Neural crest cell (in vitro differentiated cells): ENCODE data around the gene HDAC11. TPM values are rescaled to one million over a fixed set of nuclear protein-coding genes. Genes with fewer than 3 reads are reported as not detected.
A peak's percentile ranks its signal among the peaks of the same experiment; 100 is the strongest.

ENCODE experiments used
- DNase-seq: peaks from one replicate; pipeline ENCODE4 v3.0.0; 2021; ENCODE audit warnings: low read depth, mixed read lengths, low spot score
- H3K27ac Mint-ChIP-seq: one replicate; pipeline ENCODE4 v1.8.0; 2021; ENCODE audit warnings: mild to moderate bottlenecking, mixed read lengths; ENCODE audit not compliant: unreplicated experiment
- H3K27me3 Mint-ChIP-seq: 2 replicates; pipeline ENCODE4 v1.8.0; 2021; ENCODE audit warnings: low read depth, mild to moderate bottlenecking, mixed read lengths
- H3K36me3 Mint-ChIP-seq: 2 replicates; pipeline ENCODE4 v1.8.0; 2021; ENCODE audit warnings: low read depth, mild to moderate bottlenecking, mixed read lengths
- H3K4me1 Mint-ChIP-seq: 2 replicates; pipeline ENCODE4 v1.8.0; 2021; ENCODE audit warnings: mixed read lengths
- H3K4me3 Mint-ChIP-seq: one replicate; pipeline ENCODE4 v1.8.0; 2021; ENCODE audit warnings: mild to moderate bottlenecking, mixed read lengths
- H3K9me3 Mint-ChIP-seq: 2 replicates; pipeline ENCODE4 v1.8.0; 2021; ENCODE audit warnings: mixed read lengths
- total RNA-seq: library from RNA; stranded (reverse); gene quantifications from 2 replicates; pipeline ENCODE4 v1.2.1, GENCODE V29; 2021
- TF ChIP-seq, protein P1 (sequence below): fragments of 200-600 bp; sonication (generic); conservative IDR thresholded peaks from 2 replicates; pipeline ENCODE4 v1.5.0; 2021; ENCODE audit warnings: antibody characterized with exemption, mild to moderate bottlenecking

The HDAC11 gene
- total RNA-seq, 1 donor from 2014 or later, result 14.0 TPM

DNA sequence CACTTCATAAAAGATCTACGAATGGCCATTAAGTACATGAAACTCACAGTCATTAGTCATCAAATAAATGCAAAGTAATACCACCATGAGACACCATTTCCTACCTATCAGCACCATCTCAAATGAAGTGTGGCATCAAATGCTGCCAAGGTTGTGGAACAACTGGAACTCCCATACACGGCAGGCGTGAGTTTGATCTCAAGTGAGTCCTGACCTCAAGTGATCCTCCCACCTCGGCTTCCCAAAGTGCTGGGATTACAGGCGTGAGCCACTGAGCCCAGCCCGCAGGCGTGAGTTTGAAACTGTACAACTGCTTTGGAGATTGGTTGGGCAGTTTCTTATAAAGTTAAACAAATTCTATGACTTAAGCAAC, 28.8 kb upstream of the HDAC11 start:
- H3K9me3 Mint-ChIP-seq, result no peaks in the 10 kb centered on the region
- TF ChIP-seq, protein P1, sequence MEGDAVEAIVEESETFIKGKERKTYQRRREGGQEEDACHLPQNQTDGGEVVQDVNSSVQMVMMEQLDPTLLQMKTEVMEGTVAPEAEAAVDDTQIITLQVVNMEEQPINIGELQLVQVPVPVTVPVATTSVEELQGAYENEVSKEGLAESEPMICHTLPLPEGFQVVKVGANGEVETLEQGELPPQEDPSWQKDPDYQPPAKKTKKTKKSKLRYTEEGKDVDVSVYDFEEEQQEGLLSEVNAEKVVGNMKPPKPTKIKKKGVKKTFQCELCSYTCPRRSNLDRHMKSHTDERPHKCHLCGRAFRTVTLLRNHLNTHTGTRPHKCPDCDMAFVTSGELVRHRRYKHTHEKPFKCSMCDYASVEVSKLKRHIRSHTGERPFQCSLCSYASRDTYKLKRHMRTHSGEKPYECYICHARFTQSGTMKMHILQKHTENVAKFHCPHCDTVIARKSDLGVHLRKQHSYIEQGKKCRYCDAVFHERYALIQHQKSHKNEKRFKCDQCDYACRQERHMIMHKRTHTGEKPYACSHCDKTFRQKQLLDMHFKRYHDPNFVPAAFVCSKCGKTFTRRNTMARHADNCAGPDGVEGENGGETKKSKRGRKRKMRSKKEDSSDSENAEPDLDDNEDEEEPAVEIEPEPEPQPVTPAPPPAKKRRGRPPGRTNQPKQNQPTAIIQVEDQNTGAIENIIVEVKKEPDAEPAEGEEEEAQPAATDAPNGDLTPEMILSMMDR, result no peak
- no peak for DNase-seq
- H3K27ac Mint-ChIP-seq, result peak overlapping the region; percentile 4
- H3K4me1 Mint-ChIP-seq, result peaks cover 15% of the 10 kb centered on the region
- H3K4me3 Mint-ChIP-seq, result peak overlapping the region; percentile 85
- H3K36me3 Mint-ChIP-seq, result peaks cover 2% of the 10 kb centered on the region
- no peaks in the 10 kb centered on the region for H3K27me3 Mint-ChIP-seq

DNA sequence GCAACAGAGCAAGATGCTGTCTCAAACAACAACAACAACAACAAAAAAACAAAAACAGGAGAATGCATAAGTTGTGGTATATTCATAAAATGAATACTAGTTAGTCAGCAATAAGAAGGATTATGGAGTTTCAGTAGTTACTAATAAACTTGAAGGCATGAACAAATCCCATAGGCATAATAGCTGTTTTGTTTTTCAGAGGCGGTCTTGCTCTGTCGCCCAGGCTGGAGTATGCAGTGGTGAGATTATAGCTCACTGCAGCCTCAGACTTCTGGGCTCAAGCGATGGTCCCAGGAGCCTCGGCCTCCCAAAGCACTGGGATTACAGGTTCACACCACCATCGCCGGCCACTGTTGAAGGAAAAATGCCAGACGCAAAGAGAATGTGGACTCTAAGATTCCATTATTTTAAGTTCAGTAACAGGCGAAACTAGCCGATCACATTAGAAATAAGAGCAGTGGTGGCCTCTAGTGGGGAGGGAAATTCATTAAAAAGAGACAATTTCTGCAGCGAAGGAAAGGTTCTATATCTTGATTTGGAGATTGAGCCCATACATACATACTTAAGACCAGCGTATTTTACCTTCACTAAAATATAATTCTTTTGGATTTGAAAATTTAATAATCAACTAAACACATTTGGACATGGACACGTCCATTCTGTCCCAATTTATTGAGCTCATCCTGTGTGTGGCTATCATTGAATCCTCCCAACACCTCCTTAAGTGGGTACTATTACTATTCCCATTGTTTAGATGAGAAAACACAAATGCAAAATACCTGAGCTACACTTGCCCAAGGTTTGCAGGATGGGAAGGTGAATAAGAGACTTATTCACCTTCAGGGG, 27.4 kb upstream of the HDAC11 start:
- DNase-seq, result peak; percentile 26
- H3K9me3 Mint-ChIP-seq, result no peaks in the 10 kb centered on the region

DNA sequence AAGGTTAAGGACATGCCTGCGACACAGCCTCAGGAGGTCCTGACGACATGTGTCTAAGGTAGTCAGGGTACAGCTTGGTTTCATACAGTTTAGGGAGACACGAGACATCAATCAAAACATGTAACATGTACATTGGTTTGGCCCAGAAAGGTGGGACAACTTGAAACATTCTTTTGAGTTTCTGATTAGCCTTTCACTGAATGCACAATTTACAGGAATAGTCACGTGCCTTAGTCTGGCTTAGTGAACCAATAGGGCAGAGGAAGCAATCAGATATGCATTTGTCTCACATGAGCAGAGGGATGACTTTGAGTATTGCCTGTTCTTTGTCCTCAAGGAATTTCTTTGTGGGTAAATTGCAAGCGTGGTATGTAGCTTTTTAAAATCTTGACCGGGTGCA, 24.5 kb upstream of the HDAC11 start:
- peaks cover 3% of the 10 kb centered on the region for H3K27me3 Mint-ChIP-seq
- no peaks in the 10 kb centered on the region for H3K36me3 Mint-ChIP-seq
- H3K4me1 Mint-ChIP-seq, result peaks cover 15% of the 10 kb centered on the region
- H3K4me3 Mint-ChIP-seq, result no peak overlapping the region
- TF ChIP-seq, protein P1, result no peak
- H3K27ac Mint-ChIP-seq, result no peak overlapping the region
- DNase-seq, result no peak
- no peaks in the 10 kb centered on the region for H3K9me3 Mint-ChIP-seq

More for the DNA sequence above, 27.4 kb upstream of the HDAC11 start:
- H3K27ac Mint-ChIP-seq, result no peak overlapping the region
- peaks cover 15% of the 10 kb centered on the region for H3K4me1 Mint-ChIP-seq
- H3K4me3 Mint-ChIP-seq, result peak overlapping the region; percentile 85
- TF ChIP-seq, protein P1, result peak; percentile 73
- no peaks in the 10 kb centered on the region for H3K36me3 Mint-ChIP-seq
- H3K27me3 Mint-ChIP-seq, result no peaks in the 10 kb centered on the region

DNA sequence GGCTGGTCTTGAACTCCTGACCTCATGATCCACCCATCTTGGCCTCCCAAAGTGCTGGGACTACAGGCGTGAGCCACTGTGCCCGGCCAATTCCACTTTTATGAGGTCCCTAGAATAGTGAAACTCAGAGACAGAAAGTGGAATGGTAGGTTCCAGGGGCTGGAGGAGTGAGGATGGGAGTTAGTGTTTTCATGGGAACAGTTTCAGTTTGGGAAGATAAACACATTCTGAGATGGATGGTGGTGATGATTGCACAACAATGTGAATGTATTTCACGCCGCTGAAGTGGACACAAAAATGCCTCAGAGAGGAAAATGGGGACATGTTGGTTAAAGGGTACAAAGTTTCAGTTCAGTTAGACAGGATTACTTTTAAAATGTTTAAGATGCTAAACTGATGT, 22.5 kb upstream of the HDAC11 start:
- H3K4me1 Mint-ChIP-seq, result peaks cover 5% of the 10 kb centered on the region
- DNase-seq, result no peak
- TF ChIP-seq, protein P1, result no peak

DNA sequence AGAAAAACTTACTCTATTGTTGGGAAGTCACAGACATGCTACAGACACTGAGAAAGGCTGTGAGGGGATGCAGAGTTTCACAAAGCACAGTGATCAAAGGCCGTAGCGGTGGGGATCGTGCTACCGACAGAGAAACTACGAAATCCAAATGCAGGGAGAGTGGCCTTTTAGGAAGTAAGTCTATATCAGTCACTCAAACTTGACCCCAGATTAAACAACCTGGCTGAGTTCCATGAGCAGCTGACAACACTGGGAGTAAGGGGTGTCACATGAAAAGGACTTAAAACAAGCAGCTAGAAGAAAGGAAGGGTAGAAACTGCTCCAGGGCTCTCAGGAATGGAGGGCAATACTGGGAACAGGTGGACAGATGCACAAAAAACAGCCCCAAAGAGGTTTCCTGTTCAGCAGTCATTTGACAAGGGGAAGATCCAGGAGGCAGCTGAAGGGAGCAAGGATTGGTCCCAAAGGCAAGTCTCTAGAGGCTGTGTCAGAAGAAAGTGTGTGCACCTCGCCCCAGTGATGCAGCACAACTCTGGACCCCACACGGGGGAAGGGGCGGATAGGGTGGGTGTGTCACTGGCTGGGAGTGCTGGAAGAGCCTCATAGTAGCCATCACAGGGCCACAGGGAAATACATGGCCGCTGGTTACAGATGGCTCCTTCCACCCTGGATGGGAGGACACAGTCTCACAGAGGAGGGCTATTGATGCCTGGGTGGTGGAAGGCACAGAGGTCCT, 20.3 kb upstream of the HDAC11 start:
- TF ChIP-seq, protein P1, result no peak
- no peak for DNase-seq
- Mint-ChIP-seq H3K27me3 (peaks cover 5% of the 10 kb centered on the region), H3K9me3 (no peaks in the 10 kb centered on the region), H3K36me3 (no peaks in the 10 kb centered on the region), H3K4me1 (no peaks in the 10 kb centered on the region), H3K4me3 (no peak overlapping the region), H3K27ac (no peak overlapping the region)

More for the DNA sequence above, 22.5 kb upstream of the HDAC11 start:
- Mint-ChIP-seq H3K27me3 (peaks cover 5% of the 10 kb centered on the region), H3K9me3 (no peaks in the 10 kb centered on the region), H3K4me3 (no peak overlapping the region), H3K36me3 (no peaks in the 10 kb centered on the region), H3K27ac (no peak overlapping the region)
